ENCODE data around the gene DUSP10.

GRCh38 chr1:221781102-221781755, 39.3 kb upstream of the DUSP10 start:
- no peak for TF ChIP-seq CTCF (IDR thresholded peaks at IDR 0.05; ENCODE audit: insufficient read depth, low read length, poor library complexity, severe bottlenecking)
- TF ChIP-seq EZH2phosphoT487 (conservative IDR thresholded peaks at IDR 0.05; ENCODE audit: low read length), result no peak
